Subcutaneous adipose tissue (tissue), 4 donors: ENCODE measurements around the gene TOGARAM2. TPM values are rescaled to one million over a fixed set of nuclear protein-coding genes. Genes with fewer than 3 reads are reported as not detected.

ENCODE experiments used
- total RNA-seq, 4 donors: library from RNA; depleted of rRNA; stranded (reverse); fragments of >200 nt; gene quantifications; one replicate each; pipeline ENCODE4 v1.1.0, GENCODE V29; 2016
- TF ChIP-seq, protein P1 (sequence below): fragments of 450-650 bp; IDR thresholded peaks from one replicate; pipeline ENCODE4 v1.5.1; 2016; ENCODE audit warnings: low read depth, mild to moderate bottlenecking, control low read depth, antibody characterized with exemption, moderate library complexity

TOGARAM2 gene
- total RNA-seq, 4 donors from 2014 or later, result 0.16 to 3.5 (median 2.0) TPM

DNA sequence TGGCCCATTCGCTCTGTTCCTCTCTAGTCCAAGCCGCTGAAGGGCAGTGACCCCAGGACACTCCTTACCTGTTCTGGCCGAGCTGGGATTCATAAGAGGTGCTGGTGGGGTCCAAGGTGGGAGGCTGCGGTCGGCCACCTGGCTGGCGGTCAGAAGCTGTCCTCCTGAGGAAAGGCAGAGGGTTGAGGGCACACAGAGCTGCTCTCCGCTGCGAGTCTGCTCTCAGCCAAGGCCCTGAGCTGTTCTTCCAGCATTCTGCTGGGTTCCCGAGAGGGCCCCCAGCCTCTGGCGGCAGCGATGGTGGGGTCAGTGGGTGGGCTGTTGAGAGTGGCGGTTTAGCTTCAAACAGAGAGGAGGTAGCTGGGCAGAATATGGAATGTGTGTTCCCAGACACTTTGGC lies 89.4 kb downstream of the TOGARAM2 start:
- TF ChIP-seq, protein P1, sequence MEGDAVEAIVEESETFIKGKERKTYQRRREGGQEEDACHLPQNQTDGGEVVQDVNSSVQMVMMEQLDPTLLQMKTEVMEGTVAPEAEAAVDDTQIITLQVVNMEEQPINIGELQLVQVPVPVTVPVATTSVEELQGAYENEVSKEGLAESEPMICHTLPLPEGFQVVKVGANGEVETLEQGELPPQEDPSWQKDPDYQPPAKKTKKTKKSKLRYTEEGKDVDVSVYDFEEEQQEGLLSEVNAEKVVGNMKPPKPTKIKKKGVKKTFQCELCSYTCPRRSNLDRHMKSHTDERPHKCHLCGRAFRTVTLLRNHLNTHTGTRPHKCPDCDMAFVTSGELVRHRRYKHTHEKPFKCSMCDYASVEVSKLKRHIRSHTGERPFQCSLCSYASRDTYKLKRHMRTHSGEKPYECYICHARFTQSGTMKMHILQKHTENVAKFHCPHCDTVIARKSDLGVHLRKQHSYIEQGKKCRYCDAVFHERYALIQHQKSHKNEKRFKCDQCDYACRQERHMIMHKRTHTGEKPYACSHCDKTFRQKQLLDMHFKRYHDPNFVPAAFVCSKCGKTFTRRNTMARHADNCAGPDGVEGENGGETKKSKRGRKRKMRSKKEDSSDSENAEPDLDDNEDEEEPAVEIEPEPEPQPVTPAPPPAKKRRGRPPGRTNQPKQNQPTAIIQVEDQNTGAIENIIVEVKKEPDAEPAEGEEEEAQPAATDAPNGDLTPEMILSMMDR, result no peak

DNA sequence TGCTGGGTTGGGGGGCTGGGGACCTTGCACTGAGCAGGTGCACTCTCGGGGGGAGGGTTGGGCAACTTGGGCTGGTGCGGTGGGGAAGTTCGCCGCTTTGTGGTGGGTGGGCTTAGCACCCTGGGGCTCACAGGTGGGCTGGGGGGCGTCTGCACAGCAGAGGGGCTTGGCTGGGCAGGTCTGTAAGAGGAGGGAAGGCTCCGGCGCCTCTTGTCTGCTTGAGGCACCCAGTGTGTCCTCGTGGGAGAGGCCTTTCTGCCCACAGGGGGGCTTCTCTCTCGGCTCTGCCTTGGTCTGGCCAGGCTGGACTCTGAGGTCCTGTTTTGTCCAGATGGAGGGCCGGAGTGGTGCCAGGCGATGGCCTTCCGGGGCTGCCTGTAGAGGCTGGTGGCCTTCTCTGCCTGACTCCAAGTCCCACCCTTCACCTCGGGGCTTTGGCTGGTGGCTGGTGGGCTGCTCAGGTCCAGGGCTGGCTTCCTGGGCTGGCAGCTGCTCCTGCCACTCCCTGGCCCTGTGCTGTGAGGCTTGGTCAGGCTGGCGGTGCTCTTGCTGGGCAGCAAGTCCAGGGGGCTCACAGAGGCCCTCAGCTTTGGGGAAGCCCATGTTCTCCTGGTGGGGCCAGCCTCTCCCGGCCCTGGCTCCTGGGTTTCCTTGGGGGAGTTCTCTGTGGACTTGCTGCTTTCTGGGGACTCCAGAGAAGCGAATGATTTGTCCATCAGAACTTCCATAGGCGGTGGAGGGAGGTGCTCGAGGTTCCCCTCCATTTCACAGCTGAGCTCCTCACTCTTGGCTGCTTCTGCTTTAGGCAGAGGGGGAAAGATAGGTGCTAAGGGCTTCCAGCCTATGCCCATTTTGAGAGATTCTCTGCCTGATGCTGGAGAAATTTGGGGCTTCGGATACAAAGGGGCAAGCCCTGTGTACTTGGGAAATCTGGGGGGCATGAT lies 90.2 kb downstream of the TOGARAM2 start:
- TF ChIP-seq, protein P1, result no peak

DNA sequence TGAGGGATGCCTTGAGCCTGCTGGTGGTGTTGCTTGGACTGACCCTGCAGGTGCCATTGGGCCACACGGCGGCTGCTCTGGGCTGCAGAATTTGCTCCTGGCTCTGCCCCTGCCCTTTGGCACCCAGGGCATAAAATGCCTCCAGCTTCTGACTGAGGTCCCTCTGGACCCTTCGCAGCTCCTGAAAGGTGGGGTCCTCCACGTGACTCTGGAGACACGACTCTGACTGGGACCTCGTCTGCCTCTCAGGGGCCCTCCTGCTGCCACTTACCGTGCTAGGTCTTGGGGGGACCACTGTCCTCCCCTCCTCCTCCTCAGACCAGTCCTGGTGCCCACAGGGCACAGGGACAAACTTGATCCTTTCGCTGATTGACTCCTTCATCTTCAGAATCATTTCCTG lies 91.2 kb downstream of the TOGARAM2 start:
- TF ChIP-seq, protein P1, result no peak

DNA sequence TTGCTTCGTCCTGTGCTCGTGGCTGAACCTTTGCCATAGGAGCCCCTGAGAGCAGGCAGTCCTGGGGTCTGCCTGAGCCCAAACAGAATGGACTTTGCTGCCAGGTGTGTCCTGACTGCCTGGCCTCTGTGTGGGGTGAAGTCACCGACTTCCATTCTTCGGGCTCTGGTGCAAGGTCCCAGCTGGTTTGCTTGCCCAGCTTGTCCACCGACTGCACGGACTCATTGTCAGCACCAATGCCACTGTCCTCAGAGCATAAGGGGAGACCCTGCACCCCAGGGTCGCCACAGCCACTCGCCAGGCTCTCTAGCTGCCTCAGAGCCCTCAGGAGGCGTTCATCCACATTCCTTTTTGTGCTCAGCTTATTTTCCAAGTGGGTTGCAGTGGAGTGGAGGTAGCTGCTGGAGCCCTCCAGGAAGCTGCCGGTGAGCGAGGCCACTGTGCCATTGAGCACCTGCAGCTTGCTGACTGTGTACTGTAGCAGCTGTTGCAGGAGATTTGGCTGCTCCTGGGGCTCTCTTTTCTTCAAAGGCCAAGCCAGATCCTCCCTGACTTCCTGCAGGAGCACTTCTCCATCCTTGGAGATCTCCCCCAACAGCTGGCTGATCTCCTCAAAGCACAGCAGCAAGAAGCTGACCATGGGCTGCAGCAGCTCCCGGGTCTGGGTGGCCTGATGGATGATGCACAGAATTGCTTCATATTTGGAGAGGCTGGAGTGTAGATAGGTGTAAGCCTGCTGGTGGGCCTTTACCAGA lies 92.0 kb downstream of the TOGARAM2 start:
- TF ChIP-seq, protein P1, result no peak

DNA sequence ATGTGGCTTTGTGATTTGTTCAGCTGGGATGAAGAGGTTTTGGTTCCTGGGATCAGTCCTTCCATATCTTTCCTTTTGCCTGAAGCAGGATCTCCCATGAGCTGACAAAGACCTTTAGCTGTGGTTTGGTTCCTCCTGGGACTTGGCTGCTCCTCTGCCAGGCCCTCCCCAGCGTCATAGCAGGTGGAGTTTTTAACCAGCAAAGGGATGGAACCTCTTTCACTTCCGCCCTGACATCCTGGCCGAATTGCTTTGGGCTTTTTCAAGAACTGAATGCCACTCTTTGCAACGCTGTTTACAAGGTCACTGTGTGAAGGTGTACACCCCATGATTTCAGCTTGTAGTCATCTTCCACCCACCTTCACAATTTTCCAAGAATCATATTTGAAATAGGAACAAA lies 92.8 kb downstream of the TOGARAM2 start:
- TF ChIP-seq, protein P1, result no peak

DNA sequence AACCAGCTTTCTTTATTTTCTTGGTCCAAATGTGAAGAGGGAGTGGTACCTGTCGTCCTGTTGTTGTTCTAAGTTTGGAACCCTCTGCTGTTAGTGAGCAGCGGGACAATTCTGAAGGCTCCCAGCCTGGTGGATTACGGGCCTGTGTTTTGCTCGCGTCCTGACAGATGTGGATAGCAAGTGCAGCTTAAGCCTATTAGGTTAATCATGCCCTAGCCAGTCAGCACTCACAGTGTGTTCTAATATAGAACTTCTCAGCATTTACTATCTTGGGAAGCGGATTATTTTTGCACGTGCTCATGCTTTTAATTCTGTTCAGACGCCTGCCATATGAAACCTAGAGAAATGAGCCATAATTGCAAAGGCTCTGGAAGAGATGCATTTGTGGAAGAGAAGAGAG lies 93.3 kb downstream of the TOGARAM2 start, which contains the start of gene PCARE:
TSS of gene PCARE (minus strand) at position 113 of the 400 bp plus-strand sequence. CDS start 262 bp downstream, outside the sequence.
- TF ChIP-seq, protein P1, result no peak
